ENCODE data around the gene HSPB6. TPM values are rescaled to one million over a fixed set of nuclear protein-coding genes. Genes with fewer than 3 reads are reported as not detected.

HSPB6 gene
- total RNA-seq, 1 donor from 2014 or later: 0.31 TPM

DNA sequence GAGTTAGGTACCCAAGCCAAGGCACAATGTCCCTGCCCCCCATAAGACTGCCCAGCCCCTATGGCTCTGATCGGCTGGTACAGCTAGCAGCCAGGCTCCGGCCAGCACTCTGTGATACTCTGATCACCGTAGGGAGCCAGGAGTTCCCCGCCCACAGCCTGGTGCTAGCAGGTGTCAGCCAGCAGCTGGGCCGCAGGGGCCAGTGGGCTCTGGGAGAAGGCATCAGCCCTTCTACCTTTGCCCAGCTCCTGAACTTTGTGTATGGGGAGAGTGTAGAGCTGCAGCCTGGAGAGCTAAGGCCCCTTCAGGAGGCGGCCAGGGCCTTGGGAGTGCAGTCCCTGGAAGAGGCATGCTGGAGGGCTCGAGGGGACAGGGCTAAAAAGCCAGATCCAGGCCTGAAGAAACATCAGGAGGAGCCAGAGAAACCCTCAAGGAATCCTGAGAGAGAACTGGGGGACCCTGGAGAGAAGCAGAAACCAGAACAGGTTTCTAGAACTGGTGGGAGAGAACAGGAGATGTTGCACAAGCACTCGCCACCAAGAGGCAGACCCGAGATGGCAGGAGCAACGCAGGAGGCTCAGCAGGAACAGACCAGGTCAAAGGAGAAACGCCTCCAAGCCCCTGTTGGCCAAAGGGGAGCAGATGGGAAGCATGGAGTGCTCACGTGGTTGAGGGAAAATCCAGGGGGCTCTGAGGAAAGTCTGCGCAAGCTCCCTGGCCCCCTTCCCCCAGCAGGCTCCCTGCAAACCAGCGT lies 42.1 kb downstream of the HSPB6 start:
- DNase-seq: no peak

DNA sequence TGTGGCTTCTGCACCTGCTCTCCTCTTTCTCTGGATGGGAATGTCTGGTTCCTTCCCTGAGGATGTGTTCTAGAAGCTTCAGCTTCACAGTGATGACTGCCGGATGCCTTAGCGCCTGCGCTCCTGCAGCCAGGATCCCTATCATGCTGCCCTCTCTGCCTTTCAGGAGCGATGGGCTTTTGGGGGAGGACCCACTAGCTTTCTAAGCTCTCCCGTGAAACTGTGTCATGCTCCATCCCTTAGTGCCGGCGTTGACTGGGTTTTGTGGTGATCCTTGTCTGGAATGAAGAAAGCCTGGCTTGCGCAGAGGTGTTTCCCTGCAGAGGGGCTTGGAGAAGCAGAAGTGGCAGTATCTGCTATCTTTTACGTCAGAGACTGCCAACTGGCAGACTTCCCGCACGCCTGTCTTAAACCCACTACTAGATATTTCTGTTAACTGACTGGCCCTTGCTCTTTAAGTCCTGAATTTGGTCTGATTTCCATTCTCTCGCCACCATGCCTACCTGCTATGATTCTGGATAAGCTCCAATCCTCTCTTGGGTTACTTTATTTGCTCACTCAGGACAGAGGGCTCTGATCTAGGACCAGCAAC lies 42.8 kb downstream of the HSPB6 start:
- DNase-seq: no peak

DNA sequence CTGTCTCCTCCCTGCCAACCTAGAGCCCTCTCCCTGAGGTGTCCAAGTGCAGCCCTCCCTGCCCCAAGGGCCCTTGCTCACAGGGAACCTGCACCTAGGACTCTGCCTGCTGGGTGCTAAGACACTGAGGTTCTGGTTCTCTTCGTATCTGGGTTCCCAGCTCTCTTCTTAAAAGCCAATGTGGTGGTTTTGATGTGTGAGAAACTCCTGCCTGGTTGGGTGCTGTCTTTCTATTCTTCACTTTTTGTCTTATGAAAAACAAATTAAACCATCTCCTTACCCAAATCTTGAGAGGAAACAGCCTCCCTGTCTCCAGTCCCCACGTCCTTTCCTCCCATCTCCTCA lies 43.4 kb downstream of the HSPB6 start:
- DNase-seq: no peak

DNA sequence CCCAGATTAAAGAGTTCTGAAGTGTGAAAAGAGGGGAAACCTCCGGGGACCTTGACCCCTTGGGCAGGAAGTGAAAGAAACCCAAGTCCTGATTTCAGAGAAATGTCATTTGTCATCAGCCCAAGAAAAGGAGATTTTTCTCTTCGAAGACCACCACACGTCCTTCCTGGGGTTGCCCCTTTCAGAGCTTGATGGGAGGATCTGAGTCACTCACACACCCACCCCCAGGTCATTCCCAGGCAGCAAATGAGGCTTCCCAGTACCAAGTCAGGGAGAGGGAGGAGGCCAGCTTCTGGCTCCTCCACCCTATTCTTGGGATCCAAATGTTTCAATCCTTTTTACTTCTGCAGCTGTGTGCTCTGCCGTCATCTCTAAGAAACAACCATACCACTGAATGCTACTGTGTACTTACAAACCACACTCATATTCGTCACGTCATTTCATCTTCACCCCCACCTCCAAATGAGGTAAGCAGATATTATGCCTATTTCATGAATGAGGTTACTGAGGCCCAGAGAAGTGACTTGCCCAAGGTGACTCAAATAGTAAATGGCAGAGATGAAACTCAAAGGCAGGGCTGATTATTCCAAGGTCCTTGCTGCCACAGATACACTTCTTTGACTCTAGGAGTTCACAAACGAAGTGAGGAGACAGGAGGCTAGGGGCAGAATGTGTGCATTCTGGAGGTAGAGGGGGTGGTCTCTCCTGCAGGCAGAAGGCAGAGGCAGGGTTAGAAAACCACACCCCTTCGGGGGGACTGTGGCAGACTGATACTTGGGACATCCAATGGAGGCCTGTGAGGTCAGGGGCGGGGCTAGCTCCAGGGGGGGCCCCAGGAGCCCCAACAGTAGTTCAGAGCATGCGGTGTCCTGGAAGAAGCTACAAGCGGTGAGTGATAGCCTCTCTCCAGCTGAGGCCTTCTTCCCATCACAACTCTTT lies 44.0 kb downstream of the HSPB6 start:
- no peak for DNase-seq

DNA sequence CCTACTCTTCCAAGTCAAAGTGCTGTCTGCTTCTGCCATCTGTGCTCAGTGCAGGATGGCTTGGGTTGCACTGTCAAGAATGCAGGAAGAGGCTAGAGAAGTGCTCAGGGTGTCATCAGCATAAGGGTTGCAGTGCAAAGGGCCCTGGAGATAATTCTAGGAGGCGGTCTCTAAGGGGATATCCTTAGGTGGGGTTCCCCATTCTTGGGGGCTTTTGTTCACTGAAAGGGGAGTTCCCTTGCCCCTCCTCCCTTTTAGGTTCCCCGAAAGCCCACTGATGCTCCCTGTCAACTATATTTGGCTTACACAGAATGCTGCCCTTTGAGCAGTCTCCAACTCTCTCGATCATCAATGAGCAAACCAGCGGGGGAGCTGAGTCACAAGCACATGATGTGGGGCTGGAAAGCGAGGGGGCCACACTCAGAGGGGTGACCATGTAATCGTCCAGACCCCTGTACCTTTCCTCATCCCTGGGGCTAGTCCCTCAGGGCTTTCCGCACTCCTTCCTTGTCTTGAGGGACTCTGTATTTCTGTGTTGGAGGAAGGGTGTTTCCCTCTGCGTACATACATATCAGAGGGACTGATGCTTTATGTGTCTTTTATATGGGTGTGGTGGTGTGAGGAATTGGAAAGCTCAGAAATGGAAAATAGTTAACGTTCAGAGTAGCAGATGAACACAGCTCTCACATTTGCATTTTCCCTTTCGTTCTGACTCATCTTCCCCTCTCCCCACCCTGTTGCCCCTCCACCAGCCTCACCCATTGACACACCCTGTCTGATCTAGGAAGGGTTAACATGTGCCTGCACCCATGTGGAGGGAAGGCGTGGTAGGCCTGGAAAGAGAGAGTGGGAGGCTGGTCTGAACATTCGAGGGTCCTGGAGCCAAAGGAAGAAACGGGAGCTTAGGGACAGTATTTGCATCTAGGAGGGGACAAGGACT lies 45.8 kb downstream of the HSPB6 start:
- DNase-seq: no peak

DNA sequence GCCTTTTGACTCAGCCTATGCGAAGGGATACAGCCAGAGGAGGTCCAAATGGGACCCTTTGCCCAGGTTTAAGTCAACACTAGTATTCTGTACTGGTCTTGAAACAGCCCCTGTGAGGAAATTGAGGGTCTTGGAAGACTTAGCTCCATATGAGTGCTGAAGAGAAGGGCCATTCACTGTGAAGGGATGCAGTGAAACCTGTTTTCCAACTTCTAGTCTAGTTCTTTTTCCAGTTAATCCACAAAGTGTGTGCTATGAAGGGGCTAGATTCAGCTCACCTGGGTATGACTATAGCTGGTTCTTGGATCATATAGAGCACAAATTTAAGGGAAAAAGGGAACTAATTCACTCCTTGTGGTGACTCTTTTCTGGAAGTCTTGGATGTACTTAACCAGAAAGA lies 48.4 kb downstream of the HSPB6 start:
- DNase-seq: no peak

Other genes starting within 250 kb of the HSPB6 start
- gene DMKN, start 243.4 kb downstream of the HSPB6 start, total RNA-seq: 0.94 TPM
- not detected for gene SBSN, start 228.7 kb downstream of the HSPB6 start, total RNA-seq
- gene GAPDHS, start 223.6 kb downstream of the HSPB6 start, total RNA-seq: not detected
- gene TMEM147, start 211.4 kb downstream of the HSPB6 start, total RNA-seq: 37.4 TPM
- not detected for gene ATP4A, start 193.4 kb downstream of the HSPB6 start, total RNA-seq
- not detected for gene PMIS2, start 170.9 kb downstream of the HSPB6 start, total RNA-seq
- gene HAUS5, start 144.3 kb downstream of the HSPB6 start, total RNA-seq: 6.4 TPM
- 16.7 TPM for gene RBM42, start 128.0 kb downstream of the HSPB6 start, total RNA-seq
- gene ETV2, start 115.3 kb downstream of the HSPB6 start, total RNA-seq: 1.1 TPM
- 119 TPM for gene COX6B1, start 108.7 kb downstream of the HSPB6 start, total RNA-seq
- not detected for gene UPK1A, start 90.5 kb downstream of the HSPB6 start, total RNA-seq
- not detected for gene ZBTB32, start 52.5 kb downstream of the HSPB6 start, total RNA-seq
- 3.0 TPM for gene KMT2B, start 39.0 kb downstream of the HSPB6 start, total RNA-seq
- gene IGFLR1, start 14.6 kb downstream of the HSPB6 start, total RNA-seq: 0.47 TPM
- gene U2AF1L4, start 11.6 kb downstream of the HSPB6 start, total RNA-seq: 8.7 TPM
- 7.2 TPM for gene PSENEN, start 11.4 kb downstream of the HSPB6 start, total RNA-seq
- gene LIN37, start 8.5 kb downstream of the HSPB6 start, total RNA-seq: 8.3 TPM
- 1.9 TPM for gene PROSER3, start 1.1 kb upstream of the HSPB6 start, total RNA-seq
- 85.5 TPM for gene ARHGAP33, start 18.5 kb upstream of the HSPB6 start, total RNA-seq
- gene PRODH2, start 55.8 kb upstream of the HSPB6 start, total RNA-seq: not detected
- gene NPHS1, start 95.5 kb upstream of the HSPB6 start, total RNA-seq: 1.2 TPM
- 0.94 TPM for gene KIRREL2, start 99.9 kb upstream of the HSPB6 start, total RNA-seq
- 179 TPM for gene APLP1, start 111.5 kb upstream of the HSPB6 start, total RNA-seq
- gene NFKBID, start 143.5 kb upstream of the HSPB6 start, total RNA-seq: 3.0 TPM
- gene HCST, start 145.5 kb upstream of the HSPB6 start, total RNA-seq: not detected
- 3.1 TPM for gene TYROBP, start 151.3 kb upstream of the HSPB6 start, total RNA-seq
- gene LRFN3, start 179.3 kb upstream of the HSPB6 start, total RNA-seq: 10.5 TPM
- gene SDHAF1, start 238.2 kb upstream of the HSPB6 start, total RNA-seq: 10.6 TPM

Measured in occipital lobe (tissue), 2 donors.